Measurements from ENCODE around the gene SACS.
"Not testable (repeated sequence)": the region's sequence is repeated elsewhere in the genome, so short reads cannot be mapped to it uniquely, and the experiment has no call there.

SACS gene

DNA sequence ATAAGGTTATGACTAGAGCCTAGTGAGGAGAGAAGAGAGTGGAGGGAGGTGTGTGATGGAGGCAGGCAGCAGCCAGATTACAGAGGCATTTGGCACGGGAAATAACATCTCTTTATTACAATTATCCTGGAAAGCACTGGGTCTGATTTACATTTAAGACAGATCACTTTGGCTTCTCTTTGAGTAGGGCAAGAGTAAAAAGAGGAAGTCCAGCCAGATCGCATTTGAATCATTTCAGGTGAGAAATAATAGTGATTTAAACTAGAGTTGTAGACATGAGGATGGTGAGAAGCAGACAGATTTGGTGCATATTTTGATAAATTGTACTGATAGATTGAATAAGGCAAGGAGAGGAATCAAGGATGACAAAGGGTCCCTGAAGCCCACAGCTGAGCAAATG, 9.6 kb upstream of the SACS start:
- Mint-ChIP-seq H3K36me3 (no peaks in the 10 kb centered on the region), H3K9me3 (no peaks in the 10 kb centered on the region), H3K4me3 (no peak overlapping the region), H3K4me1 (peaks cover 2% of the 10 kb centered on the region), H3K27ac (no peak overlapping the region), H3K27me3 (no peaks in the 10 kb centered on the region)
- ATAC-seq (ENCODE audit: low read depth) (no peak), DNase-seq (ENCODE audit: low spot score in 2 of 2) (no peak)

DNA sequence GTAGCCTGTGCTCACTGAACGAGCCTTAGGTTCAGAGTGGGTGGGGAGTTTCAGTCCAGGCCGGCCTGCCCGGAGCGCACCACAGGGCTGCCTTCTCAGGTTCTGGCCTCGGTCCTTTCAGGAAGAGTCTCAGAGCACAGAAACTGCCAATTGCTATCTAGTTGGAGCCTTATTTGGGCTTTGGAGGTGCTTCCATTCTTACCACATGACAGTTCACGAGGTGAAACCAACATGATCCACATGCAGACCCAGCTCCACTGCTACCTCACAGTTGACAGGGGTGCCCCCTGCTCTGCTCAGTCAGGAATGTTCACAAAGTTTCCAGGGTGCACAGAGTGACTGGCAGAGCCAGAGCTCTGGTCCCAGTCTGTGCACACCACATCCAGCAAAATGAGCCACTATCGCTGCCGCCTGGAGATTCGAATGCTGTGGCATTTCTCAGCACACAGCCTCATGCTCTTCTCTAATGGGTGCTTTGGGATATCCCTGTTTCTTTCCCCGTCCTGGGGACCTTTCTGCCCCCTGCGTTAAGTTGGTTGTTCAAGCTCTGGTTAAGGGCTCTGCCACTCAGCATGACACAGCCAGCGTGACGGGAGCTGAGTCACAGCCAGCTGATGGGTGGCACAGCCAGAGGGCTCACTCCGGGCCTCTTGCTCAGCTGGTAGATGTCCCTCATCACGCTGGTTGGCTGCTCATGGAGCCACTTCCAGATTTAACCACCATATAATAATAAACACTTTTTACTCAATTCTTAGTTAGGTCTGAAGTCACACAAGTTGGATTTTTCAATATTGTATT, 7.5 kb upstream of the SACS start:
- H3K4me1 Mint-ChIP-seq = peaks cover 2% of the 10 kb centered on the region
- DNase-seq (ENCODE audit: low spot score in 2 of 2) = no peak
- H3K27ac Mint-ChIP-seq = no peak overlapping the region
- no peak for ATAC-seq (ENCODE audit: low read depth)
- no peaks in the 10 kb centered on the region for H3K9me3 Mint-ChIP-seq
- H3K4me3 Mint-ChIP-seq = no peak overlapping the region
- H3K27me3 Mint-ChIP-seq = peaks cover 2% of the 10 kb centered on the region
- H3K36me3 Mint-ChIP-seq = no peaks in the 10 kb centered on the region

GRCh38 chr13:23440324-23440723, 6.8 kb upstream of the SACS start:
- H3K9me3 Mint-ChIP-seq; ATAC-seq (ENCODE audit: low read depth); H3K4me1 Mint-ChIP-seq; H3K27me3 Mint-ChIP-seq; H3K4me3 Mint-ChIP-seq; DNase-seq (ENCODE audit: low spot score in 2 of 2); H3K27ac Mint-ChIP-seq; H3K36me3 Mint-ChIP-seq: not testable (repeated sequence)

GRCh38 chr13:23437916-23438315, 4.4 kb upstream of the SACS start:
- no peak overlapping the region for H3K4me3 Mint-ChIP-seq
- peaks cover 5% of the 10 kb centered on the region for H3K4me1 Mint-ChIP-seq
- ATAC-seq (ENCODE audit: low read depth) (no peak), DNase-seq (ENCODE audit: low spot score in 2 of 2) (no peak)
- H3K27ac Mint-ChIP-seq = no peak overlapping the region
- no peaks in the 10 kb centered on the region for H3K36me3 Mint-ChIP-seq
- H3K9me3 Mint-ChIP-seq = no peaks in the 10 kb centered on the region
- H3K27me3 Mint-ChIP-seq = peaks cover 6% of the 10 kb centered on the region

GRCh38 chr13:23436680-23437079, 3.2 kb upstream of the SACS start:
- H3K4me1 Mint-ChIP-seq = peaks cover 6% of the 10 kb centered on the region
- no peak overlapping the region for H3K4me3 Mint-ChIP-seq
- DNase-seq (ENCODE audit: low spot score in 2 of 2) (no peak), ATAC-seq (ENCODE audit: low read depth) (no peak)
- no peak overlapping the region for H3K27ac Mint-ChIP-seq
- H3K36me3 Mint-ChIP-seq = no peaks in the 10 kb centered on the region
- H3K27me3 Mint-ChIP-seq = peaks cover 9% of the 10 kb centered on the region
- H3K9me3 Mint-ChIP-seq = no peaks in the 10 kb centered on the region

- Mint-ChIP-seq H3K9me3 (no peaks in the 10 kb centered on the region), H3K27ac (no peak overlapping the region), H3K27me3 (peaks cover 11% of the 10 kb centered on the region), H3K36me3 (no peaks in the 10 kb centered on the region), H3K4me3 (no peak overlapping the region), H3K4me1 (peaks cover 6% of the 10 kb centered on the region)
- ATAC-seq (ENCODE audit: low read depth) (no peak), DNase-seq (ENCODE audit: low spot score in 2 of 2) (no peak)
Measured at GRCh38 chr13:23434491-23434890, 989 bp upstream of the SACS start.

- Mint-ChIP-seq H3K4me1 (peaks cover 6% of the 10 kb centered on the region), H3K36me3 (no peaks in the 10 kb centered on the region), H3K4me3 (no peak overlapping the region), H3K9me3 (no peaks in the 10 kb centered on the region), H3K27ac (no peak overlapping the region), H3K27me3 (peaks cover 11% of the 10 kb centered on the region)
- ATAC-seq (ENCODE audit: low read depth) (no peak), DNase-seq (ENCODE audit: low spot score in 2 of 2) (no peak)
Measured at GRCh38 chr13:23432626-23433025, 876 bp downstream of the SACS start.

DNA sequence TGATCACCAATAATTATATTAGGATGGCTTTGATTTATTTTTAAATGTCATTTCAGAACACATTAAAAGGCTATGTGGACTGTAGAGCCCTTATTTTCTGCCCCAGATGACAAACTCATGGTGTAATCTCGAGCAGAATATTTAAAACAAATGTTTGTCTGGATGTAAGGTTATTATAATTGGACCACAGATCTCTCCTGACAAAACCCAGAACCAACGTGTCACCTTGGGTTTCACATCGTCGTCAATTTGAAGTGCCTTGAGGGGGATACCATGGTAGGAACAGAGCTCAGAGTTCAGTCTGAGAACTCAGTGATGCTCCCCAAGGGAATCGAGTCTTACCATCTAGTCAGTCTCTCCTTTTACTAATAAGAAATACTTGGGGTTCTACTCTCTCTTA, 2.8 kb downstream of the SACS start:
- DNase-seq (ENCODE audit: low spot score in 2 of 2) (no peak), ATAC-seq (ENCODE audit: low read depth) (no peak)
- no peak overlapping the region for H3K4me3 Mint-ChIP-seq
- no peak overlapping the region for H3K27ac Mint-ChIP-seq
- no peaks in the 10 kb centered on the region for H3K9me3 Mint-ChIP-seq
- H3K27me3 Mint-ChIP-seq = peaks cover 9% of the 10 kb centered on the region
- H3K36me3 Mint-ChIP-seq = no peaks in the 10 kb centered on the region
- peaks cover 9% of the 10 kb centered on the region for H3K4me1 Mint-ChIP-seq

DNA sequence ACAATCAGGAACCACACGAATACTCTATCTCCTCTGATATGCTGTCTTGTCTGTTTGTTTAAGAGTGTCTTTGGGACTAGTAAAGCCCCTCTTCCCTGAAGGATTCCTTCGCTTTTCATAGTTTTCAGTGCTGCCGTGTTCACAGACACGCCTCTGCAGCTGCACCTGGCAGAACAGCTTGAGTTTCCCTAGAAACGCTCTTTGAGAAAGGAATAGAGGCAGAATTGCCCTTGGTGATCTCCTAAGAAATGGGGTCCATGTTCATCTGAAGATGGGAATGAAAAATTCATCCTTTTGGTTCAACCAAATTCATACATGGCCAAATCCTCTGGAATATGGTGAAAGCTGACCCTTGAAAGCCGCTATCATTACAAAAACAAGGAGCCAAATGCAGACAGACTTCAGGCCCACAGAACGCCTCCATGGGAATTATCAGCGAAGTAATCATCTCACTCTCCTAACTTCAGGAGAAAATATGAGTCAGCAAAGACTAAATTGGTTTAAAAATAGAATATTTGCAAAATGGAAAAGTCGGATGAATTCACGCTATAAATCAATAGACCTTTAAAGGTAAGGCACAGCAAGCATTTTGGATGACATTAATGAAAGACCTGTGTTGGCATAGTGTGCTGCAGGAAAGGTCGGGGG, 5.5 kb downstream of the SACS start:
- H3K27me3 Mint-ChIP-seq = peaks cover 5% of the 10 kb centered on the region
- no peak overlapping the region for H3K4me3 Mint-ChIP-seq
- ATAC-seq (ENCODE audit: low read depth) (no peak), DNase-seq (ENCODE audit: low spot score in 2 of 2) (no peak)
- H3K9me3 Mint-ChIP-seq = no peaks in the 10 kb centered on the region
- no peak overlapping the region for H3K27ac Mint-ChIP-seq
- peaks cover 6% of the 10 kb centered on the region for H3K4me1 Mint-ChIP-seq
- H3K36me3 Mint-ChIP-seq = no peaks in the 10 kb centered on the region

DNA sequence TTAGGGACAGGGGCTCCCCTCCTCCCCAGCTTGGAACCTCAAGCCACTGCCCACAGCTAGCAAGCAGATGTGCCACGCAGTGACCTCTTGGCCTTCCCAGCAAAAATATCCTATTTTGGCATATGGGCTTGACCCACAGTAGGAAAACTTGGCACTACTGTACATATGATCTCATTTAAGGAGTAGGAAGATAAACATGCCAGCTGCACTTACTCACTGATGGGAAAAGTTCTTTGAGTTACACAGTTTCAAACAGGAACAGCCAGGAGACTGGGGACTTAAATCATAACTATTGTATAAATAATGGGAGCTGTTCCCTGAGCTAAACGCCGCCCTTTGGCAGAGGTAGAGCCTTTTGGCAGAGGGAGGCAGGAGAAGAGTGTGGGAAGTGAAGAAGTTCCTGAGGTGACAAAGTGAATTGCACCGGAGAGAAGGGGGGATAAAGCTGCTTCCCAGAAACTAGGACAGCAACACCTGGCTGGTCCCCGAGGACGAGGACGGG, 6.1 kb downstream of the SACS start:
- H3K9me3 Mint-ChIP-seq = no peaks in the 10 kb centered on the region
- DNase-seq (ENCODE audit: low spot score in 2 of 2) = no peak
- no peaks in the 10 kb centered on the region for H3K36me3 Mint-ChIP-seq
- no peak for ATAC-seq (ENCODE audit: low read depth)
- peaks cover 5% of the 10 kb centered on the region for H3K4me1 Mint-ChIP-seq
- peaks cover 5% of the 10 kb centered on the region for H3K27me3 Mint-ChIP-seq
- H3K4me3 Mint-ChIP-seq = no peak overlapping the region
- no peak overlapping the region for H3K27ac Mint-ChIP-seq

DNA sequence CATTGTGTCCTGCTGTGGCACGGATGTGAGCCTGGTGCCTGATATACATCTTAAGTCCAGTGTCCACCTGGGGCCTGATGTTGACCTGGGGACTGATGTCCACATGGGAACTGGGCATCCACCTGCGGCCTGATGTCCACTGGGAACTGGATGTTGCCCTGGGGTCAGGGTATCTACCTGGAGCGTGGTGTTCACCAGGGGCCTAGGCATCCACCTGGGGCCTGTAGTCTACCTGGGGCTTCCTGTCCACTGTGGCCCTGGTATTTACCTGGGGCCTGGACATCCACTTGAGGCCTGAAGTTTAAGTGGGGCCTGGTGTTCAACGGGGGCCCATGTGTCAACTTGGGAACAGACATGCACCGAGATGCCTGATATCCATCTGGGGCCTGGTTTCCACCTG, 11.9 kb downstream of the SACS start:
- no peak overlapping the region for H3K4me3 Mint-ChIP-seq
- DNase-seq (ENCODE audit: low spot score in 2 of 2) = no peak
- no peaks in the 10 kb centered on the region for H3K36me3 Mint-ChIP-seq
- H3K27ac Mint-ChIP-seq = no peak overlapping the region
- no peaks in the 10 kb centered on the region for H3K9me3 Mint-ChIP-seq
- H3K4me1 Mint-ChIP-seq = no peaks in the 10 kb centered on the region
- no peak for ATAC-seq (ENCODE audit: low read depth)
- H3K27me3 Mint-ChIP-seq = no peaks in the 10 kb centered on the region

DNA sequence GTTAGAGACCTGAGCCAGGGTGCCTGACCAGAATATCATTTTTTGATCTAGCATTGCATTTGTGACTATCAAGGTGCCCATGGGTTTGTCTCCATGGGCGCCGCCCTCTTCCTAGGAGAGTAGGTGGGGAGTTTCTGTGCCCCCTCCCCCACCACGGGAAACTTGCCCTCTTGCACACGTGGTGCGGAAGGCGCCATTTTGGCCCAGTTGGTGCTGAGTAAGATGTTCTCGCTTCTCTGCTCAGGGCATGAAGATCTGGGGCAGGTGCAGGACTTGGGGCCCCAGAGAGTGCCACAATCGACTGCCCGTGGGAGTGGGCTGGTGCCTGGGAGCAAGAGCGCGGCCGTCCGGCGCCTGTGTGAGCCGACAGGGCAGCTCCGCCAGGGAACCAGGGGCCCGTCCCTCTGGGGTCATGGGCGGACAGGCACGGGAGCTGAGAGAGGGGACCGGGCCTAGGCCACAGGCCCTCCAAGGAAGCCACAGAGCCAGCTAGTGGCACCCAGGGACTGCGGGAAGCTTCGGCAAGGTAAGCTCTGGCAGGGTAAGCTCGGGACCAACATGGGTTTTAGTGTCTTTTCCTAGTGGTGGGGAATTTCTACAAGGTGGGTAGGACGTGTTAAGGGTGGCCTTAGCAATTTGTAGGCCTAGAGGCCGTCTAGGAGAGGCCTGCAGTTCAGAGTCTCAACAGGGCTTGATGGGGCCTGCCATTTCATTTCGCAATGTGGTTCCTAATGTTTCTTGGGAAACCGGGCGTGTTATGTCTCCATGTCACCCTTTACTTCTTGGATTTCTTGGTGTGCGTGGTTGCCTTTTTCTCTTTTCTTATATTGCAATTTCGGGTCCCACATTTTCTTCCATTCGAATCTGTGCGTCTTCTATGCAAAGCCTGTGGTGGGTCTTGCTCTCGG, 14.5 kb downstream of the SACS start:
- Mint-ChIP-seq H3K4me1 (no peaks in the 10 kb centered on the region), H3K9me3 (no peaks in the 10 kb centered on the region), H3K36me3 (no peaks in the 10 kb centered on the region), H3K4me3 (no peak overlapping the region), H3K27ac (no peak overlapping the region), H3K27me3 (peaks cover 1% of the 10 kb centered on the region)
- DNase-seq (ENCODE audit: low spot score in 2 of 2) (no peak), ATAC-seq (ENCODE audit: low read depth) (no peak)

- Mint-ChIP-seq H3K9me3 (no peaks in the 10 kb centered on the region), H3K4me1 (no peaks in the 10 kb centered on the region), H3K27me3 (peaks cover 7% of the 10 kb centered on the region), H3K36me3 (no peaks in the 10 kb centered on the region), H3K27ac (no peak overlapping the region), H3K4me3 (no peak overlapping the region)
- DNase-seq (ENCODE audit: low spot score in 2 of 2) (no peak), ATAC-seq (ENCODE audit: low read depth) (no peak)
Measured at GRCh38 chr13:23414682-23415081, 18.8 kb downstream of the SACS start.

GRCh38 chr13:23411706-23412105, 21.8 kb downstream of the SACS start:
- Mint-ChIP-seq H3K4me1 (peaks cover 2% of the 10 kb centered on the region), H3K4me3 (no peak overlapping the region), H3K9me3 (no peaks in the 10 kb centered on the region), H3K27me3 (peaks cover 7% of the 10 kb centered on the region), H3K36me3 (no peaks in the 10 kb centered on the region), H3K27ac (no peak overlapping the region)
- no peak for ATAC-seq (ENCODE audit: low read depth)
- no peak for DNase-seq (ENCODE audit: low spot score in 2 of 2)

Data from memory B cell (primary cell).